HG02943 (cell line): ENCODE measurements around the gene ABHD12.

Source experiments
- ATAC-seq: cut with Tn5 transposase; IDR thresholded peaks from one replicate; pipeline ENCODE4 v1.9.1; 2021; ENCODE audit warnings: mild to moderate bottlenecking, low read depth, moderate library complexity; ENCODE audit not compliant: unreplicated experiment

Gene ABHD12

DNA sequence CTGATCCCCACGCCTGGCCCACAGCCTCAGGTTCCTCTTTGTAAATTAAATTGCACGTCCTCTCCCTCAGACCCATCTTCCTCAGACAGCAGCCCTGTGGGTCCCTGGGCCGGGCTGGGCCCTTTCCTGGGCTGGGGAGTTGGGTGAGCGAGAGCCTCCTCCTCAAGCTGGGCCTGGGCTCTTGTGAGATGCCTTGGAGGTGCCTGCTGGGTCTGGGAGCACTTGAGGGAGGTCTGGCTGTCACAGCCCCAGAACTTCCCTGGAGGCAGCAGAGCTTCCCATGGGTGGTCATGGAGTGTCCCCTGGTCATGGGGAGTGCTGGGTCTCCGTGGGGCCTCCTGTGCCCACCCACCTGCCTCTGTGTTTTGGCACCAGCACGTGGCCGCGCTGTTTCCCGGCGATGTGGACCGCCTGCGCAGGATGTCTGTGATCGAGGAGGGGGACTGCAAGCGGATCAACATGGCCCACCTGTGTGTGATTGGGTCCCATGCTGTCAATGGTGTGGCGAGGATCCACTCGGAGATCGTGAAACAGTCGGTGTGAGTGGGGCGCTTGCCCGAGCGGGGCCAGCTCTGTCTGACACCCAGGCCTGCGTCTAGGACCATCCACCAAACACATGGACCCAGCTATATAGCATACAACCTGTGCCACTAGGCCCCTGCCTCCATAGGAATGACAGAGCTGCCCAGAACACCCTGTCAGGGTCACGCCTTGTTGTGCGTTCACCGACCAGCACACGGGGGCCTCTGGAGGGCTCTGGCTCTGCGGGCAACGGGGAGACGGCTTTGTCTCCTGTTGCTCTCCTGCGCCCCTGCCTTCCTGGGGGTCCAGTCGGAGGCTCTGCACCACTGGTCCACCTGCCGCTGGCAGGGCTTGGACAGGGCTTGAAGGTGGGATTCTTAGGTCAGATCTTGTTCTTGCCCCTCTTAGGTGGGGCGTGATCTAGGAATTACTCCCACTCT, 109.8 kb downstream of the ABHD12 start:
- no peak for ATAC-seq

GRCh38 chr20:25280051-25280573, 110.5 kb downstream of the ABHD12 start:
- no peak for ATAC-seq

GRCh38 chr20:25279403-25279802, 111.2 kb downstream of the ABHD12 start:
- ATAC-seq: no peak

GRCh38 chr20:25278636-25279361, 111.8 kb downstream of the ABHD12 start:
- ATAC-seq: no peak

DNA sequence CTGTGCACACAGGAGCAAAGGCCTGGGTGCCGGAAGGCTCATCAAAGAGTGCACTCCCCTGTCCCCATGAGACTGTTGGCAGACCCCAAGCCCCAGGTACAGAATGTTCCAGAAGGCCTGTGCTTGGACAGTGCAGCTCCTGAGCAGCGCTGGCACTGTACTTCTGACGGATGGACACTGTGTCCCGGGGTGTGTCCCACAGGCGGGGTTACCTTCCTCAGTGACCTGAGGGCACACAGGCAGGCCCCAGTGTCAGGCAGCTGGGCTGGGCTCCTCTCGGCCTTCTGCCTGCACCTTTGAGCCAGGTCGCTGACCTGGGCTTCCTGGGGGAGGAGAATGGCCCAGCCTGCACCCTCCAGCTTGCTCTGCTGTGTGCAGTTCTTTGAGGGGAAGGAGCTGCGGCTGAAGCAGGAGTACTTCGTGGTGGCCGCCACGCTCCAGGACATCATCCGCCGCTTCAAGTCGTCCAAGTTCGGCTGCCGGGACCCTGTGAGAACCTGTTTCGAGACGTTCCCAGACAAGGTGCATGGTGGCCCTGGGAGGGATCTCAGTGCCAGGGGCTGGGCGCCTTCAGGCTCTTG, 112.6 kb downstream of the ABHD12 start:
- no peak for ATAC-seq

DNA sequence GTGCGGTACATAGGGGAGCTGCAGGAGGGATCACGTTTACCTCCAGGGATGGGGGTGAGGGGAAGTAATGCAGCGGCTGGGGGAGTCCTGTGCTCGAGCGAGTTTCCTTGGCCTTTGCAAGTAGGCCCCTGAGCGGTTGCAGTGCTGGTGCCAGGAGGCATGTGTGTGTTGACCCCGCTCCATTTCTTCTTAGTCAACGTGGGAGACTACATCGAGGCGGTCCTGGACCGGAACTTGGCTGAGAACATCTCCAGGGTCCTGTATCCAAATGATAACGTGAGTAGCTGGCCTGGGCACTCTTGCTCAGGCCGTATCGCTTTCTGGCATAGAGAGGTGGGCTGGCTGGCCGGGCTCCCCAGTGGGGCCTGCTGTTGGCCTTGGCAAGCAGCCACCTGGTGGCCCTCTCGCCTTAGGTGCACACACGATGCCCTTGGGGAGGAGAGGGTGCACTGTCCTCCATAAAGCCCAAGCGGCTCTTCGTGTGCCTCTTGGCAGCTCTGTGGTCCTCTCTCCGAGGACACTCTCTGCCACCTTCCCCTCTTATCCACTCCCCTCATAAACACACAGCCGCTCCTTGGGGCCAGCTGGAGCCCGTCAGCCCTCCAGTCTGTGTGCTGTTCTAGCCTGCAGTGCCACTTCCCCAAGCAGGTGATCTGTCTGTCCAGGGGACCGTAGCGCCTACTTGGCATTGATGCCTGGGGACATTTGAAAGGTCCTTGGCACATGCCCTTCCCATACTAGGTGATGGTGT, 113.4 kb downstream of the ABHD12 start:
- ATAC-seq: no peak

DNA sequence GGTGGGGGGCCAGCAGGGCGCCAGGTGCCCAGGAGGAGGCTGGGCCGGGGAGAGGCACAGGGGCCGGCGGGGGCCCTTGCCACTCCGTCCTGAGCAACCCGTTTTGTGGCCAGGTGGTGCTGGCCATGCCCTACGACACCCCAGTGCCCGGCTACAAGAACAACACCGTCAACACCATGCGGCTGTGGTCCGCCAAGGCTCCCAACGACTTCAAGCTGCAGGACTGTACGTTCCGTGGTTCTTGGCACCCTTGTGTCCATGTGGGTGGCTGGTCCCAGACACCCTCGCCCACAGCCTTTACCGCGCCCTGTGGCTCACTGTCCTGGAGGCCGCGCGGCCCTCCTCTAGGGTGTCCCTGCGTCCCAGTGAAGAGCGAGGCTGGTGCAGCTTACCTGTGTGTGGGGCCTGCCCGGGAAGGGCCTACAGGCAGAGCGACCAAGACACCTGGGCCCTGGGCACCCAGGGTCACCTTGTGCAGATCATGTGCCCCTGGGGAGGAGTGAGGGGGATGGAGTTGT, 114.0 kb downstream of the ABHD12 start:
- ATAC-seq: no peak

- ATAC-seq: no peak
Measured at GRCh38 chr20:25275813-25276532, 114.7 kb downstream of the ABHD12 start.

DNA sequence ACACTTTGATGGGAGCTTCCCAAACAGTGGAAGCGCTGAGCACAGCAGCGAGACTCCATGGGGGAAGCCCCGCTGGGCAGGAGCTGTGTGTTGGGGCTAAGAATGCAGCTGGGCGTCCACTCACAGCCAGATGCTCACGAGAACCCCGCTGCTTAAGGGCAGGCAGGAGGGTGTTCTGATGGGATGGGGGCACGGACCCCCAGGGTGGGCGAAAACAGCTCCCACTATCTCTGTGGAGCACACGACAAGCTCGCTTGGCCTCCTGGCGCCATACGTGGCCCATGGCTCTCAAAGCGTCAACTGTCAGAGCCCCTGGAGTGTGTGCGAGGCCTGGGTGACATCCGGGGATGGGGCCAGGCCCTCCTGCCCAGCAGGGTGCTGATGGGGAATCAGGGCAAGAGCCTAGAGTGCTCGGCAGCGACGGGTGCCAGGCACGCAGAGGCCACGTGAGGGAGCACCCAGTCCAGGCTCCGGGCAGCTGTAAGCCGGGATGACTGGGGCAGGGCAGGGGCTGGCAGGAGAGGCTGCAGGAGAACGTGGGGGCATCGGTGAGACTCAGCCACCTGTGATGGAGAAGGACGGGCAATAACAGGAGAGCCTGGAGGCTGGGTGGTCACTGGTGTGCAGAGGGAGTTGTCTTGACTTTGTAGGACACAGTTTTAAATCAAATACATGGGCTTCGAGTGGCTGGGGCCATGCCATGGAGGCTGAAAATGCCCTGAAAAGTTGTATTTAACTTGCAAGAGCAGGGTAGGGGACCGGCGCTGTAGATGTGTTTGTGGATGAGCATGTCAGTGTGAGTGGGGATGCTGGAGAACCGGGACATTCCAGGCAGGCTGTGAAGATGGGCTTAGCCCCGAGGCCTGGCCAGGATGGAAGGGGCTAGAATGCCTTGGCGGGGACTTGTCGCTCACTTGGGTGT, 115.5 kb downstream of the ABHD12 start:
- ATAC-seq: no peak

GRCh38 chr20:25274481-25274880, 116.2 kb downstream of the ABHD12 start:
- no peak for ATAC-seq

GRCh38 chr20:25273541-25274358, 116.9 kb downstream of the ABHD12 start:
- no peak for ATAC-seq

DNA sequence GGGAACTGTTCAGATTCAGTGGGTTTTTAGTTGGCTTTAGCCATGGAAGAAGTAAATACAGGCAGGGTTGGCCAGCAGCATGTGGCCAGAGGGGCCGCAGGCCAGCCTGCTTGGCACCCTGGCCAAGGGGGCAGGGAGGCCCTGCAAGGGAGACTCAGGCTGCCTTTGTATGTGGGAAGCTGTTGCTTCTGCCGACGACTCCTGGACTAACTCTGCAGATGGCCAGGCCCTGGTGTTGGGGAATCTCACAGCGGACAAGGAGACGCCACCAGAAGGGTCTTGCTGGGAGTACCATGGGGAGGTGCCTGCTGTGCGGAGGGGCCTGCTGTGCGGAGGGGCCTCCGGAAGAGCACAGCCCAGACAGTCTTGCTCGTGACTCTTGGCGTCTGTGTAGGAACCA, 117.6 kb downstream of the ABHD12 start:
- ATAC-seq: no peak

DNA sequence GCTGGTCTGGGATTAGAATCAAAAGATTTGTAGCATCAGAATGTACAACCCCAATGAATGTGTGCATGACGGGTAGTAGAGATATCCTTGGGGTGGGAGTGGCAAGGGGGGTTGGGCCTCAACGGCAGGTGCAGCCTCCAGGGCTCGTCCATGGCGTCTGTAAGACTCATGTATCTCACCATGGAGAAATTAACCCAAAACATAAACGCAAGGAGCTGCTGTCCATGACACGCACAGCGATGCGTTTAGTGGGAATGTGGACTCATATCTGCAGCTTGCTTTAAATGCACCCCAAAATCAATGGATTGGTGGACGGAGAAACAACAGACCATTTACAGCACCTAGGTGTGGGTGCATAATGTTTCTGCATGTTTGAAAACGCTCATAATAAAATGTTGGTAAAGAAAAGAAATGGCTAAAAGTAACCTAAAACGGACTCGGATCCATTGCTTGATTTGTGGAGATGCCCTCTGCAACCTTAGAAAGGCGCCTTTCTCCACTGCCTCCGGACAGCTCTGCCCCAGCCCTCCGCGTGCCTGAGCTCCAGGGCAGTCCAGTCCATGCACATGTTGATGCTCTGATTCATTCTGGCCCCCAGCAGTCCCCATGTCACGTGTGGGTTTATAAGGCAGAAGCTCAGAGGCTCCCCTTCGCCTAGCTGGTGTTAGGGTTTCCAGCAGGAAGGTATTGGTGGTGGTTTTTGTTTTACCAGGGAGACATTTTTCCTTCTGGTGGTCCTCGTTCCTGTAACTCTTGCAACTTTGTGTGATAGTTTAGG, 118.2 kb downstream of the ABHD12 start:
- no peak for ATAC-seq

GRCh38 chr20:25271486-25272222, 119.0 kb downstream of the ABHD12 start:
- no peak for ATAC-seq

GRCh38 chr20:25270829-25271251, 119.8 kb downstream of the ABHD12 start:
- ATAC-seq: no peak

- no peak for ATAC-seq
Measured at GRCh38 chr20:25269833-25270170, 120.8 kb downstream of the ABHD12 start.
